Measurements from ENCODE around the gene ISM2. TPM values are rescaled to one million over a fixed set of nuclear protein-coding genes. Genes with fewer than 3 reads are reported as not detected.

The ISM2 gene
- total RNA-seq, 1 donor from 2014 or later = not detected

DNA sequence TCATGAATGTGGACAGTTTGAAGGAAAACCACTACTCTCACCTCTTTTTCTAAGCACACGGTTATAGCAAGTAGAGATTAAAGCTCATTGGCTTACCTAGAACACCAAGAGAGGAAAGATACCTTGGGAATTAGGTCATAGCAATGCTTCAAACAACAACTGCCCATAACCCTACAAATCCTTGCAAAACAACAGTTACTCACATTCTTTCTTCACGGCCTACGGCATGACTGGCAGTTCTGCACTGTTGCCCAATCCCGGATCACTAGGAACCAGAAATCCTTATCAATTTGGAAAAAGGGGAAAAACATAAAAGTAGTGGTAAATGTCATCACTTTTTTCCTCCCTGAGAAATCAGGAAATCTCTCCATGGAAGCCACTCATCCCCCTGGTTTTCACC, 9.6 kb upstream of the ISM2 start:
- no peak for DNase-seq (ENCODE audit: low read depth)

GRCh38 chr14:77507762-77508161, 9.1 kb upstream of the ISM2 start:
- DNase-seq (ENCODE audit: low read depth) = no peak

DNA sequence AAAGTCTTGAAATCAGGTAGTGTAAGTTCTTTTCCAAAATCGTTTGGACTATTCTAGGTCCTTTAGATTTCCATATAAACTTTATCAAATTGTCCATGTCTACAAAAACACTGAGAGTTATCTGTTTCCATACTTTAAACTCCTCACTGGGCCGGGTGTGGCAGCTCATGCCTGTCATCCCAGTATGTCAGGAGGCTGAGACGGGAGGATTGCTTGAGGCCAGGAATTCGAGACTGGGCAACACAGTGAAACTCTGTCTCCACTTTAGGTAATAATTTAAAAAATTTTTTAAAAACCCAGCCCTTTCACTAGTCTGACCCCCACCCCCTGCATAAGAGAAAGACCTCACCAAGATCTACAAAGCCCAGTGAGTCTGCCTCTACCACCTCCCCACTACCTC, 6.4 kb upstream of the ISM2 start:
- DNase-seq (ENCODE audit: low read depth) = no peak

DNA sequence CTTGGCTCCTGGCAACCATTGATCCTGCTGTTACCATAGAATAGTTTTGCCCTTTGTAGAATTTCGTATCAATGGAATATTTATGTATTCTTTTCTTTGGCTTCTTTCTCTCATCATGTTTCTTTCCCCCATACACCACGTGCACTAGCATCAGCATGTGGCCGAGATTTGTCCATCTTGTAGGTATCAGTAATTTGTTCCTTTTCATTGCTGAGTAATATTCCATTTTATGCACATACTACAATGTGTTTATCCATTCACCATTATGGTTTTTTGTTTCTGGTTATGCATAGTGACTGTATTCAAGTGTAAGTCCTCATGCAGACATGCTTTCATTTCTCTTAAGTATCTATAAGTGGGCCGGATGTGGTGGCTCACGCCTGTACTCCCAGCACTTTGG, 4.5 kb upstream of the ISM2 start:
- DNase-seq (ENCODE audit: low read depth) = no peak

DNA sequence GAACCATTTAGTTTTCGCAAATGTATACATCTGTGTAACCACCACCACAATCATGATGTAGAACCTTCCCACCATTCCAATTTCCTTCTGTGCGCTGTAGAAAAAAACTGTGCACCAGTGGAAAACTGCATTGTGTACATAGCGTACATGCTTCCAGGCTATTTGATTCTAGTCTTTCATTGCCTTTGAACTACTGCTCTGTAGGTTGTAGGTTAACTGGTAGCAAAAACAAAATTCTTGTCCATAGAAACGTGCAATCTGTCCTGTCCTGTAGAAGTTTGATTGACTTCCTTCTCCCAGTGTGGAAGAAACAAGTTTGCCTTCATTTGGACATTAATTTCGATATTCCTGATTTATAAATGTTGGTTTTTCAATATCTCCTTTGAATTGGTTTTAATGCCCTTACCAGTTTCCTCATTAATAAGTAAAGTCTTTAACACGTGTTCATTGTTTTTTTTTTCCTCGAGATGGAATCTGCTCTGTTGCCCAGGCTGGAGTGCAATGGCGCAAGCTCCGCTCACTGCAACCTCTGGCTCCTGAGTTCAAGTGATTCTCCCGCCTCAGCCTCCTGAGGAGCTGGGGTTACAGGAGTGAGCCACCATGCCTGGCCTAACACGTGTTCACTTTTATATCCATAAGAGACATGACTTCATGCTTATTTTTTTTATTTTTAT, 3.6 kb upstream of the ISM2 start:
- no peak for DNase-seq (ENCODE audit: low read depth)

DNA sequence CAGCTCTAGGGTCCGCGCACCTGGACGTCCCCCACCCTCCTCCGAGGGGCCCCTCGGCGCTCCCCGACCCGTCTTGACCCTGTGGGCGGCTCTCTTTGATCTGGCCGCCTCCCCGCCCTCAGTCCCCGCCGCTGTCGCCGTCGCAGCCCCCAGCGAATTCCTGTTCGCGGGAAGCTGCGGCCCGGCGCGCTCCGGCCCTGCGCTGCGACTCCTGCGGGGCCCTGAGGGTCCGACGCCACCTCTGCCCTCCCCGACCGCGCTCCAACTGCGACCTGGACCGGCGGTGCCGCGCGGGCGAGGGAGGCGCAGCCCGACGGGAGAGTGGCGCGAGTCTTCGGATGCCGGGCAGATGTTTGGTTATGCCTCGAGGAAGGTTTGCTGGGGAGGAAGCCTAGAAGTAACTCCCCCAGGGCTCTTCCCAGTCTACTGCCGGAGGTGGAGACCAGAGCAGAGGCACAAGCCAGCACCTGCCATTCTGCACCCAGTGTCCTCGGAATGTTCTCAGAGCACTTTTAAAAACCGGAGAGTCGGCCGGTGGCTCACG, 440 bp upstream of the ISM2 start:
- DNase-seq (ENCODE audit: low read depth) = no peak

DNA sequence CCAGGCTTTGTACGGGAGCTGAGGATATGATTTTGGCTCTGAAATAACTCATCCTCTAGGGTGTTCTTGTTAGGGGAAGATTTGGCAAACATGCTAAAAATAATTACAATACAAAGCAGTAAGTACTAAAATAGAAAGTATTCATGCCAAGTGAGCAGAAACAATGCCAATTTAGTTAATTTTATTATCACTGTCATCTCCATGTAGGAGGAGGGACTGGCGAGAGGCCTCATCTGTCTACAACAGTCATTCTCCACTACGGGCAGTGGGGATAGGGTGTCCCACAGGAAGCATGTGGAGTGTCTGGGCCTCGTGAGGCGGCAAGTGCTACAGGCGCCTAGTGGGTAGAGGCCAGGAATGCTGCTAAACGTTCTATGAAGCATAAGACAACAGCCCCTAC, 3.3 kb downstream of the ISM2 start:
- no peak for DNase-seq (ENCODE audit: low read depth)

DNA sequence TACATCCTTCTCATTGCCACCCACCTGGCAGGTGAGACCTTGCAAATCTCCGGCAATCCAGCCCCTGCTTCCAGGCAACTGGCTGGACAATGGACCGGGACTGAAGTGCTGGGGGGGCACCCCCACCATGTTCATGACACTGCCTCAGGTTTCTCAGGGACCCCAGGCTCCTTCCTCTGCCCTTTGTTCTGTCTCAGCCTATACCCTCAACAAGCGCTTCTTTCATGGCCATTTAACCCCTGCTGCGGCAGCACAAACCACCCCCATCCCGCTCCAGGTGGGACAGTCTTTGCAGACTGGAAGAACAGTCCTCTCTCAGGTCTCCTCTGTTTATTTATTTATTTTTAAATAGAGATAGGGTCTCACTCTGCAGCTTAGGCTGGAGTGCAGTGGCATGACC, 7.6 kb downstream of the ISM2 start:
- DNase-seq (ENCODE audit: low read depth) = no peak

GRCh38 chr14:77490347-77490986, 8.1 kb downstream of the ISM2 start:
- DNase-seq (ENCODE audit: low read depth) = no peak

DNA sequence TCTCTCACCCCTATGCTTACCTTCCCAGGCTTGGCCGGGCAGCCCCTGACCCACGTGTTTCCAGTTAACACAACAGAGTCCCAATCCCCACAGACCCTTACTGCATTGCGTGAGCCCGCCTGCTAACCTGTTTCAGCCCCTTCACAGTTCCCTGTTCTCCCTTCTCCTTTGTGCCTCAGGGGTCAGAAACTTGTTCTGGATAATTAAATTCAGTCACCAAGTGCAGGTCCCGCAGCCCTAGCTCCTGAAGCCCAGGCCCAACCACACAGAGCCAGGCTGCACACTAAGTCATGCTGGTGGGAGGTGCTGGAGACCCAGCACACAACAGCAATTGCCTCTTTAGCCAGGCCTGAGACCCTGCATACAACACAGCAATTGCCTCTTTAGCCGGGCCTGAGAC, 9.6 kb downstream of the ISM2 start:
- DNase-seq (ENCODE audit: low read depth) = no peak

DNA sequence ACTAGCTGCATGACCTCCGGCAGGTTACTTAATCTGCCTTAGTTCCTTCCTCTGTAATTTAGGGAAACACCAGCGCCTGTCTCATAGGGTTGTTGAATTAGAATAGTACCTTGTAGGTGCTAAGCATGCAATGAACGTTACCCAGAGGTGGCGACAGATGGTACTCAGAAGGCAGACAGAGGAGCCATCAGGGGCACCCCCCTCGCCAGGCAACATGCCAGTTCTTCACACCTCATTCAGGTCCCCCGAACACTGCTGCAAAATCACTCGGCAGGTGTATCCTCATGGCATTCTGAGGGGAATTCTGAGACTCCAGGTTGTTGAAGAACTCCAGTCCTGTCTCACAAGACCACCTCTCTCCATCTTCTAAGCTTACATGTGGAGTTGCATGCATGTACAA, 10.1 kb downstream of the ISM2 start:
- DNase-seq (ENCODE audit: low read depth) = no peak

DNA sequence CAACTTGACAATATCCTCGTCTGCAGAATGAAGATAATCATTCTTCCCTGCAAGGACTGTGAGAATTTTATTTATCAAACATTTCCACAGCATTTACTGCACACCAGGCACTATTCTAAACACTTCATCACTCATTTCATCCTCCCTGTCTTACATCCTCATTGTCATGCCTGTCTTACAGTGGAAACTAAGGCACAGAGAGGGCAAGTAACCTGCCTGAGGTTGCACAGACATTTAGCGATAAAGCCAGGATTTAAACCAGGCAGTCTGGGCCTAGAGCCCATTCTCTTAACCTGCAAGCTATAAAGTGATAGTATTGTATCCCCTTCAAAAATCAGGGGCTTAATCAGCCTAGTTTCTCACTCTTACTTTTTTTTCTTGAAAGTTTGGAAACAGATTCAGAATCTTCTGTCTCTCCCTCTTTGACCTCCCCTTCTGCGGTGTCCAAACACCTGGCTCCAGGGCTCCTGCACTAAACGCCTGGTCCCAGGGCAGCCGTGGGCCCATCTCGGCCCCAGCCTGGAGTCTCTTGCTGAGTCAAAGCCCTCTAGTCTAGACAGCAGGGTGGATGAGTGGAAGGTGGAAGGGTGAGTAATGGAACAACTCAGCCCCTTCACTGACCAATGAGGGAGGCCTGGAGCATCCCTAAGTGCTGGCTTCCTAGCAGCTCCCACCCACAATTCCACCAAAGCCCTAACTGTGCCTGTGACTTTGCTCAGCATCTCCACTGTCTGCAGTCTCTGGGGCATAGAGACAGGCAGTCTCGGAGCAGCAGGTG, 12.5 kb downstream of the ISM2 start:
- DNase-seq (ENCODE audit: low read depth) = no peak

GRCh38 chr14:77485256-77485655, 13.4 kb downstream of the ISM2 start:
- DNase-seq (ENCODE audit: low read depth) = peak; percentile 26

DNA sequence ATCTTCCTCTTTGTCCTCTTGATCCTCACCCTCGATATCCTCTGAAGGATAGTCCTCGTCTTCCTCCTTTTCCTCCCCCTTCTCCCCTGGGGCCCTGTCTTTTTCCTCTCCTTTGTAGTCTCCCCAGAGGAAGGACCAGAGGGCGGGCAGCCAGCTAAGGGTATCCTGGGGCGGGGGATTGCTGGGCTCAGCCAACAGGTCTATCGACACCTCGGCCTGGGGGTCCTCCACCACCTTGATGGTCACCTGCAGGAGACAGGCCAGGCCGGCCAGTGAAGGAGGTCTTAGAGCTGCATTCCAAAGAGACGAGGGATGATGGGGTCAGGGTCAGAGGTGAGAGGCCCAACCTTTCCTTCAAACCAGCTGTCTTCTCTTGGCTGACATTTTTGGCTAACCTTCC, 16.2 kb downstream of the ISM2 start:
- DNase-seq (ENCODE audit: low read depth) = no peak

- no peak for DNase-seq (ENCODE audit: low read depth)
Measured at GRCh38 chr14:77478796-77479195, 19.8 kb downstream of the ISM2 start.

DNA sequence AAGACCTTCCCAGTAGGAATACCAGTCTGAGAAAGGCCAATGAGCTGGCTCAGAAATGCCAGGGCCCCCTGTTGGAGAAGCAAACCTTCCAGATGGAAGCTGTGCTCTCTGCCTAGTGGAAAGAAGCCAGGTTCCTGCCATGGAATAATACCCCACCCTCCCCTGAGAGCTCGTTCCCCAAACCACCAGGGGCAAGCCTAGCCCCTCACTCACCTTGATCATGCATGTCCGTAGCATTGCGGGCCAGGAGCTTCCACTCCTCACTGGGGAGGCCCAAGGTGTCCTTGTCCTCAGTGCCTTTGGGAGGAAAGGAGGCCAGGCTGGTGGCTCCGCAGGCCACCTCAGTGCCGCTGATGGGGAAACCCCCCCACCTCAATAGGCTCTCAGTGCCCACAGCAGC, 20.6 kb downstream of the ISM2 start:
- no peak for DNase-seq (ENCODE audit: low read depth)

GRCh38 chr14:77475432-77476115, 23.0 kb downstream of the ISM2 start:
- no peak for DNase-seq (ENCODE audit: low read depth)

DNA sequence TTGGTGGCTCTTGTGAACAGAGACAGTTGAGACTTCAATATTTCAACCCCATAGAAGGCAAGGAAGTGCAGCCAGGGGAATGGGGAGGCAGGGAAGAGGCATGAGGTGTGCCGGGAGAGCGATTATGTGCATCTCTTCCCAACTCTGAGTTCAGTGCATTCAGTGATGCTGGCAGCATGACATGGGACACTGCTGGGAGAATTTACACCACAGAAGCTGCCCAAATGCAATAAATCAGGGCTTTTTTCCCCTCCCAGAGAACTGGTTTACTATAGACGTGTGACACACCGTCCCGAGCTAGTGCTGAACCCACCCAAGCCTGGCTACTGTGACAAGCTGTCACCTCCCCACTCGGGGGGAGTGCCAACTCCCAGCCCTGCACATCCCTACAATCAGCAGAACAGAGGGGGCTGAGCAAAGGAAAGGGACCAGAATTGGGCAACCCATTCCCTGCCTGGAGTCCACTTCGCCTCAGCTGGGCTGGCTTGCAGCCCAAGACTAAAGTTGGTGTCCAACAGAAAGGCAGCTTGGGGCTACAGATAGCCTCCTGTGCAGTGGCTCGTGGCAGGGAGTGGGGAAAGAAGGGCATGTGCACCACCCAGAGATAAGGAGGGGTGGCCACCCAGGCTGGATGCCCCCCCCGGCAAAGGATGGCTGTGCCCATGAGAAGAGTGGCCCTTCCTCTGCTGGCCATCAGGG, 24.0 kb downstream of the ISM2 start:
- no peak for DNase-seq (ENCODE audit: low read depth)

- no peak for DNase-seq (ENCODE audit: low read depth)
Measured at GRCh38 chr14:77473921-77474320, 24.7 kb downstream of the ISM2 start.

DNA sequence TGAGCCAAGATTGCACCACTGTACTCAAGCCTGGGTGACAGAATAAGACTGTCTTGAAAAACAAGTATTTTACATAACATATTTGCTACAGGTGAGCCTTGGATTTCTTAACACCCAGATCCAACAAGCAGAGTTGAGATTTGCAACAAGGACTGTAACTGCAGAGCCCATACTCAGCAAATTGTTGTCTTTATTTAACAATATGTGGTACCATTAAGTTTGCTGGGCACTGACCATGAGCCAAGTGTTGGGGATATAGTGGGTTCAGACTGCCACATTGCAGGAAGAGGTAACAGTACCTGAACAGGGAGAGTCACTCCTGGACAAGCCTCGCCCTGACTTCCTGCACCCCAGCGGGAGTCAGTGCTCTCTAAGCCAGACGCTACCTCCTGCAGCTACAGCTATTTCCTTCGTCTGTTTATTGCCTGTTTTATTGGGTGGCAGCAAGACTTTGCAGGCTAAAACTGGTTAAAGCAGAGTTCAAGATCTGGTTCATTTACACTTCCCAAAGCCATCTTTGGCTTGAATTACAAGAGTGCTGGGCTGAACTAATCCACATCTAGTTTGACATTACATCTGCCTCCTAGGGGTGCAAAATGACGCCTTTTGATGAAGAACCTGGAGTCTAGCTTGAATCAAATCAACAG, 28.3 kb downstream of the ISM2 start:
- DNase-seq (ENCODE audit: low read depth) = no peak

GRCh38 chr14:77469539-77469938, 29.1 kb downstream of the ISM2 start:
- no peak for DNase-seq (ENCODE audit: low read depth)

Data from myocyte (in vitro differentiated cells).